ENCODE measurements around the gene DDX28. TPM values are rescaled to one million over a fixed set of nuclear protein-coding genes. Genes with fewer than 3 reads are reported as not detected.
A peak's percentile ranks its signal among the peaks of the same experiment; 100 is the strongest.
"Not testable (repeated sequence)": the region's sequence is repeated elsewhere in the genome, so short reads cannot be mapped to it uniquely, and the experiment has no call there.

Gene DDX28
- total RNA-seq, 2 donors from 2014 or later, result 7.2 to 18.7 TPM

DNA sequence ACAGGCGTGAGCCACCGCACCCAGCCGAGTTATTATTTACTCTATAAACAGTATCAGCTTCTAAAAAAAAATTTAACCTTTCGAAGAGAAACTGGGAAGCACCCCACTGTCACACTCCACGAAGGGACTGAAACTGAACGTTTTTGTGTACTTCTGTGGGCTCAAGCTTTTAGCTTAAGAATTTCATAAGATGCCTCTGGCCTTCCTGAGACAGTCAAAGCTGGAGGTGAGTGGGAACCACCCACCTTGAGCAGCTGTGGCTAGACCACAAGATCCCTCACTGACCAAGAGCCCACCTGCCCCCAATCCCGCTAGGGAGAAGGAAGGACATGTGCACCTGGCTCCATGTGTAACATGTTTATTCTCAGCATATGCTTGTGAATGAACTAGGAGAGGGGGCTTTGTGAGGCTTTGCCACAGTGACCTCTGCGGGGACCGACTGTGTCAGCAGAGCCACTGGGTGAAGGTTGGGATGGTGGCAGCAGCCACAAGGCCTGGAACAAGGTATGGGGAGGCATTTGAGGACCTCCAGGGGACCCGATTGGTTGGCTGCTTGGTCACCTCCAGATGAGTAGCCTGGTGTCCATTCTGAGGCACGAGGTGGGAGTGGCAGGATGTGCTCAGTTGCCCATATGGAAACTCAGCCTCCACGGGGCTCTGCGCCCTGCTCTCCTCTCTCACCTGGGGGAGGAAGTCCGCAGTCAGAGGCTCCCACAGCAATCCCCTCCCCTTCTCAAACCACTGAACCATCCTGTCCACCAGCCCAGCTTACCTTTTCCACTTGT lies 47.5 kb downstream of the DDX28 start:
- ATAC-seq (replicated peaks), result no peak
- Mint-ChIP-seq H3K36me3 (ENCODE audit: low read depth) (no peaks in the 10 kb centered on the region), H3K4me3 (no peak overlapping the region), H3K27ac (peak overlapping the region; percentile 8), H3K9me3 (no peaks in the 10 kb centered on the region), H3K4me1 (no peaks in the 10 kb centered on the region), H3K27me3 (no peaks in the 10 kb centered on the region)

DNA sequence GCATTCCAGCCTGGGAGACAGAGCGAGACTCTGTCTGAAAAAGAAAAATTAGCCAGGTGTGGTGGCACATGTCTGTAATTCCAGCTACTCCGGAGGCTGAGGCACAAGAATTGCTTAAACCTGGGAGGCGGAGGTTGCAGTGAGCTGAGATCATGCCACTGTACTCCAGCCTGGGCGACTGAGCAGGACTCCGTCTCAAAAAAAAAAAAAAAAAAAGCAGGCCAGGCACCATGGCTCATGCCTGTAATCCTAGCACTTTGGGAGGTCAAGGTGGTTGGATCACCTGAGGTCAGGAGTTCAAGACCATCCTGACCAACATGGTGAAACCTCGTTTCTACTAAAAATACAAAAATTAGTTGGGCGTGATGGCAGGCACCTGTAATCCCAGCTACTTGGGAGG lies 50.7 kb downstream of the DDX28 start:
- H3K27ac Mint-ChIP-seq; H3K27me3 Mint-ChIP-seq; H3K36me3 Mint-ChIP-seq (ENCODE audit: low read depth); H3K4me3 Mint-ChIP-seq; H3K9me3 Mint-ChIP-seq; ATAC-seq (replicated peaks): not testable (repeated sequence)
- peaks cover 12% of the 10 kb centered on the region for H3K4me1 Mint-ChIP-seq

DNA sequence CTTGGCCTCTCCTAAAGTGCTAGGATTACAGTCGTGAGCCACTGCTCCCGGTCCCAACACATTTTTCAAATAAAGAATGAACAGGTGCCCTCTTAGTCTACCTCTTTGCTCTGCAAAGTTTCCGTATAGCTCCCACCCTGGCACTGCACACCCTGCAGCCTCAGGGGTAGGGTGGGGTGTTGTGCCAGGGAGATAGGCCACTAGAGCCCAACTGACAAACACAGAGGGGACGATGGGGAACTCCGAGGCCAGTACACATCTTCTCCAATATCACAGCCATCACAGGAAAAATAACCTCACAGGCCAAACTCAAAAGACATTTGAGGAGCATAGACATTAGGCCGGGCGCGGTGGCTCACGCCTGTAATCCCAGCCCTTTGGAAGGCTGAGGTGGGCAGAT lies 51.9 kb downstream of the DDX28 start:
- no peak overlapping the region for H3K4me3 Mint-ChIP-seq
- H3K36me3 Mint-ChIP-seq (ENCODE audit: low read depth), result no peaks in the 10 kb centered on the region
- H3K4me1 Mint-ChIP-seq, result peaks cover 16% of the 10 kb centered on the region
- no peaks in the 10 kb centered on the region for H3K27me3 Mint-ChIP-seq
- ATAC-seq (replicated peaks), result no peak
- H3K27ac Mint-ChIP-seq, result no peak overlapping the region
- no peaks in the 10 kb centered on the region for H3K9me3 Mint-ChIP-seq

Other genes with a start within 250 kb of the DDX28 start
- gene RANBP10, start 216.7 kb downstream of the DDX28 start, total RNA-seq, result 10 to 100 TPM; 18.4 to 21.0 TPM
- gene TSNAXIP1, start 216.3 kb downstream of the DDX28 start, total RNA-seq, result under 1 TPM in 1 of 2 donors, not detected in 1; 0.26 TPM
- 10 to 100 TPM; 29.9 to 51.6 TPM for gene THAP11, start 180.9 kb downstream of the DDX28 start, total RNA-seq
- gene NUTF2, start 176.3 kb downstream of the DDX28 start, total RNA-seq, result 100 to 1,000 TPM in 1 of 2 donors, 10 to 100 TPM in 1; 82.9 to 175 TPM
- 10 to 100 TPM; 61.4 to 64.2 TPM for gene CENPT, start 175.5 kb downstream of the DDX28 start, total RNA-seq
- 100 to 1,000 TPM; 101 to 137 TPM for gene EDC4, start 150.2 kb downstream of the DDX28 start, total RNA-seq
- 1 to 10 TPM in 1 of 2 donors, not detected in 1; 1.2 TPM for gene NRN1L, start 138.3 kb downstream of the DDX28 start, total RNA-seq
- 10 to 100 TPM in 1 of 2 donors, 1 to 10 TPM in 1; 7.5 to 11.8 TPM for gene PSKH1, start 130.0 kb downstream of the DDX28 start, total RNA-seq
- 1 to 10 TPM; 4.0 to 6.1 TPM for gene CTRL, start 91.4 kb downstream of the DDX28 start, total RNA-seq
- gene PSMB10, start 86.4 kb downstream of the DDX28 start, total RNA-seq, result 100 to 1,000 TPM; 201 to 217 TPM
- gene LCAT, start 79.1 kb downstream of the DDX28 start, total RNA-seq, result 10 to 100 TPM; 15.0 to 19.1 TPM
- 10 to 100 TPM; 34.6 to 47.0 TPM for gene SLC12A4, start 54.6 kb downstream of the DDX28 start, total RNA-seq
- gene DPEP3, start 42.7 kb downstream of the DDX28 start, total RNA-seq, result under 1 TPM in 1 of 2 donors, not detected in 1; 0.19 TPM
- 1 to 10 TPM; 2.8 to 7.3 TPM for gene DPEP2, start 23.7 kb downstream of the DDX28 start, total RNA-seq
- not detected for gene DPEP2NB, start 7.3 kb downstream of the DDX28 start, total RNA-seq
- 10 to 100 TPM; 24.6 to 35.0 TPM for gene DUS2, start 52 bp upstream of the DDX28 start, total RNA-seq
- gene NFATC3, start 62.1 kb upstream of the DDX28 start, total RNA-seq, result 10 to 100 TPM; 71.1 to 78.1 TPM
- gene ESRP2, start 212.9 kb upstream of the DDX28 start, total RNA-seq, result under 1 TPM; 0.13 to 0.15 TPM
- 10 to 100 TPM; 11.2 to 15.5 TPM for gene PLA2G15, start 222.1 kb upstream of the DDX28 start, total RNA-seq
- 10 to 100 TPM; 65.6 to 99.0 TPM for gene SLC7A6, start 241.3 kb upstream of the DDX28 start, total RNA-seq